GM18951 (cell line): ENCODE measurements around the gene ERGIC3.
"Not testable (repeated sequence)": the region's sequence is repeated elsewhere in the genome, so short reads cannot be mapped to it uniquely, and the experiment has no call there.

ENCODE experiments used
- POLR2A ChIP-seq: IDR thresholded peaks from 4 replicates; pipeline ENCODE4 v1.6.1; 2011; ENCODE audit warnings: mild to moderate bottlenecking; ENCODE audit not compliant: insufficient read length, insufficient read depth; ENCODE audit errors: extremely low read depth
- in situ Hi-C: fragments of 300-500 bp; cut with MboI; formaldehyde crosslinking; loops from one replicate; pipeline ENCODE4 v1.12.0; 2022; ENCODE audit warnings: low sequenced_read_pairs, mixed read lengths, inconsistent platforms; ENCODE audit not compliant: unreplicated experiment

Gene ERGIC3

DNA sequence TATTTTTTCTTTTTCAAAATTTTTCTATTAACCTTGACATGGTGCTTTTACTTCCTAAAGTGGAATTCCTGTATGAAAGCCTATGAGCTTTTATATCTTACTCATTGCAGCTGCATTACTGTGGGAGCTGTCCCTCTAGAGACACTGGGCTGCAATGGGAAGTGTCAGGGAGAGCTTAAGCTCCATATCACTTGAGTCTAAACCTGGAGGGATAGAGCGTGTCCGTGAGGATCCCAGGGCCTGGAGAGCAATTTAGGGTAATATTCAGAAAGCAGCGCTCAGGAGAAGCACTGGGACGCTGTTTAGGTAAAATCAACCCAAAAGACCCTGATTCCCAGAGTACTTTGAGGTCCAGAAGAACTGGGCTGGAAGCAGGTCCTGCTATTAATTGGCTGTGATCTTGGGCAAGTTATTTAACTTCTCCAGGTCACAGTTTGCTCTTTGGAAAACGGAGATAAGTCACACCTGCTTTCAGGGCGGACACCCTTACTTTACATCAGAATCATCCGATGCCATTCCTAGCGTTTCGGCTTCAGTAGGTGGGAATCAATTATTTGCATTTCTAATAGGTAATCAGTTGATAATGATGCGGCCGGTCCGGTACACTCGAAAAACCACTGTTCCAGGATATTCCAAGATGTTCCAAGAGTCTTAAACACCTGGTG is 628 bp upstream of the ERGIC3 start:
- in situ Hi-C loops, result no loop called here
- no peak for TF ChIP-seq POLR2A

DNA sequence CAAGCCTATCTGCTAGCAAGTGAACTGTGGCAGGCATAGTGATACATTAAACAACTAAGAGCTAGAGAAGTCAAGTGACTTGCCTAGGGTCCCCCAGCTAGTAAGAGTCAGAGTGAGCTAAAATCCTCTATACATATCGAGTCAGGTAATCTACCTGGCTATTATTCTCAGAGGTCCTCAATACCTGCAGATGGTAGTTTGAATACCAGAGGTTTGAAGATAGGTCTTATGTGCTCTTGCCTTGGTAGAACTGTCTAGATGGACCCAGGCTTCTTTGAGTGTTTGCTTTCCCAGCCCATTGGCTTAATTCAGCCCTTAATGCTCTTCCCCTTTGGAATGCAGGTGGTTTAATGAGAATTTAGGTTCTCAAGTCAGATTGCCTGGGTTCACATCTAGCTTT is 1.1 kb downstream of the ERGIC3 start:
- in situ Hi-C loops, result no loop called here
- TF ChIP-seq POLR2A, result no peak

DNA sequence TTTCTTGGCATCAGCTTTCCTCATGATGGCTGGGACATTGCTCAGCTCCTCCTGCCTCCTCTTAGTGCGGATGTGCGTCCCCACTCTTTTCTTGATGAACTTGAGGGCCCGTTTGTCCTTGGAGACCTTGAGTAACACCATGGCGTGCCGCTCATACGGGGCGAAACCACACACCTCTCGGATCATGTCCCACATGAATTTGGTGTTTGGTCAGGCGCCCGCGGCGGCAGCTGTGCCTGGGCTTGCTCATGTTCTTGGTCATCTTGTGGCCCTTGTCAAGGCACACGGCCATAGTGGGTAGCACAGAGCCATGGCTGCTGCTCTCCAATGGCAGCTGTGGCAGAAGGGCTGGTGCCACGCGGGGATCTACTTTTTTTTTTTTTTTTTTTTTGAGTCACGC is 2.6 kb downstream of the ERGIC3 start:
- no peak for TF ChIP-seq POLR2A
- in situ Hi-C loops, result no loop called here

DNA sequence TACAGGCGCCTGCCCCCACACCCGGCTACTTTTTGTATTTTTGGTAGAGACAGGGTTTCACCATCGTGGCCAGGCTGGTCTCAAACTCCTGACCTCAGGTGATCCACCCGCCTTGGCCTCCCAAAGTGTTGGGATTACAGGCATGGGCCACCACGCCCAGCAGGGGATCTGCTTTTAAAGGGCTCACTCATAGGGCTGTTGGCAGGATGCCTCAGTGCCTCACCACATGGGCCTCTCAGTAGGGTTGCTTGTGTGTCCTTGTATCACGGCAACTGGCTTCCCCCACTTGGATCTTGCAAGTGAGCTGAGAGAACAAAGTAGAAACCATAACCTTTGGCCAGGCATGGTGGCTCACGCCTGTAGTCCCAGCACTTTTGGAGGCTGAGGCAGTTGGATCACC is 3.1 kb downstream of the ERGIC3 start:
- in situ Hi-C loops, result not testable (repeated sequence)

DNA sequence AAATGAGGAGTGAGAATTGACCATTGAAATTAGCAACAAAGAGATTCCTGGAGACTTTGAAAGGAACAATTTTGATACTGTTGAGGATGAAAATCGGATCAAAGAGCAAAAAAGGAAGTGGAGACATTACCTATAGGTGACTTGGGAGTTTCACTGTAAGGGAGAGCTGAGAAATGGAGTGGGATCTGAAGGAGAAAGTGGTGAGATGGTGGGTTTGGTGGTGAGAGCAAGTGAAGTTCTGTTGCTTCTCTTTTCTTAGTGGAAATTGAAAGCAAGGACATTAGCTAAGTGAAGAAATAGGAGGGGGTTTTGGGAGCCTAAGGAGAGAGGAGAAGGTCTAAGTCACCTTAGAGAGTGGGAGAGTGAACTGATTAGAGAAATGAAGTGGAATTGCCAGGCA is 4.2 kb downstream of the ERGIC3 start:
- in situ Hi-C loops, result no loop called here
- no peak for TF ChIP-seq POLR2A

DNA sequence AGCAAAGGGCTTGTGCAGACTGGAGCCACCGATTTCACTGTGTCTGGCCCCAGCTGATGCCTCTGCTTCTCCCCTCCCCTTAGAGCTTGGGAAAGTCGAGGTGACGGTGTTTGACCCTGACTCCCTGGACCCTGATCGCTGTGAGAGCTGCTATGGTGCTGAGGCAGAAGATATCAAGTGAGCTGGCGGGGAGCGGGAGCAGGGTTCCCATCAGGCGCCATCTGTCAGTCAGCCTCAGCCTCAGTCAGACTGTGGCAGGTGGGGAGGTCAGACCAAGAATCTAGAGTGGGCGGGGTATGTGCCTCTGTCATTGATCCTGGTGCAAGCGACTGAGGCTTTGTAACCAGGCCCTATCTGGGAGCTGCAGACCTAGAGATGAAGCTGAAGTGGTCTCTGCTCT is 5.5 kb downstream of the ERGIC3 start:
- TF ChIP-seq POLR2A, result no peak
- in situ Hi-C loops, result no loop called here

DNA sequence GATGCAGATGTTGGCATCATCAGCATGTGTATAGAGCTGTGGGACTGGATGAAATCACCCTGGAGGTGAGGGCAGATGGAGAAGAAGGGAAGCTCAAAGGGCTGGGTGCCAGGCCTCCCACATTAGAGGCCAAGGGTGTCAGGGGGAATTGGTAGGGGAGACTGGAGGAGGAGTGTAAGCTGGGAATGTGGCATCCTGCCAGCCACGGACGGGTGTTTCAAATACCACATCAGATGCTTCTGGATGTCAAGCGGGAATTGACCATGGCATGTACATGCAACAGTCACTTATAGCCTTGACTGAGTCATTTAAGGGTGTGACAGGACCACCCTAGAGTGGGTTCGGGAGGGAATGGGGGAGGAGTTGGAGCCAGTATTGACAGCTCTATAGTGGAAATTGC is 9.6 kb downstream of the ERGIC3 start:
- in situ Hi-C loops, result no loop called here
- no peak for TF ChIP-seq POLR2A

DNA sequence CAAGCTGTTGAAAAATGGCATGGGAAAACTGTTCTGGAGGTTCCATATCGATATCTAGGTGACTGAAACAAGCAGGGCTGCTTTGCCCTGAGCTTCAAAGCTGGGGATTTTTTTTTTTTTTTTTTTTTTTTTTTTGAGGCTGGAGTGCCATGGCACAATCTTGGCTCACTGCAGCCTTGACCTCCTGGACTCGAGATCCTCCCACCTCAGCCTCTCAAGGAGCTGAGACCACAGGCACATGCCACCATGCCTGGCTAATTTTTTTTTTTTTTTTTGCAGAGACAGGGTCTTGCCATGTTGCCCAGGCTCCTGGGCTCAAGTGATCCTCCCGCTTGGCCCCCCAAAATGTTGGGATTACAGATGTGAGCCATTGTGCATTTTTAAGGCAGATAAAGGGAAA is 11.0 kb downstream of the ERGIC3 start:
- in situ Hi-C loops, result no loop called here

DNA sequence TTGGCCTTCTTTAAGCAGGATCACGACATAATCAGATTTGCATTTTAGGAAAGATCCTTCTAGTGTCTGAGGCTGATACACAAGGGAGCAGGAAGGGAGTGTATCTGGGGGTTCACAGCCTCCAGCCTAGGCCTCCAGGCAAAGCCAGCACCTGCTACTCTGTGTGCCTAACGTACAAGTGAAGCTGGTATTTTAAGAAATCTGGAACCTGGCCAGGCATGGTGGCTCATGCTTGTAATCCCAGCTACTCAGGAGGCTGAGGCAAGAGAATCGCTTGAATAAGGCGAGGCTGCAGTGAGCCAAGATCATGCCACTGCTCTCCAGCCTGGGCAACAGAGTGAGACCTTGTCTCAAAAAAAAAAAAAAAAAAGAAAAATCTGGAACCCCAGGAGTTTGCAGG is 13.6 kb downstream of the ERGIC3 start:
- in situ Hi-C loops, result not testable (repeated sequence)

More for the DNA sequence above, 11.0 kb downstream of the ERGIC3 start:
- no peak for TF ChIP-seq POLR2A

DNA sequence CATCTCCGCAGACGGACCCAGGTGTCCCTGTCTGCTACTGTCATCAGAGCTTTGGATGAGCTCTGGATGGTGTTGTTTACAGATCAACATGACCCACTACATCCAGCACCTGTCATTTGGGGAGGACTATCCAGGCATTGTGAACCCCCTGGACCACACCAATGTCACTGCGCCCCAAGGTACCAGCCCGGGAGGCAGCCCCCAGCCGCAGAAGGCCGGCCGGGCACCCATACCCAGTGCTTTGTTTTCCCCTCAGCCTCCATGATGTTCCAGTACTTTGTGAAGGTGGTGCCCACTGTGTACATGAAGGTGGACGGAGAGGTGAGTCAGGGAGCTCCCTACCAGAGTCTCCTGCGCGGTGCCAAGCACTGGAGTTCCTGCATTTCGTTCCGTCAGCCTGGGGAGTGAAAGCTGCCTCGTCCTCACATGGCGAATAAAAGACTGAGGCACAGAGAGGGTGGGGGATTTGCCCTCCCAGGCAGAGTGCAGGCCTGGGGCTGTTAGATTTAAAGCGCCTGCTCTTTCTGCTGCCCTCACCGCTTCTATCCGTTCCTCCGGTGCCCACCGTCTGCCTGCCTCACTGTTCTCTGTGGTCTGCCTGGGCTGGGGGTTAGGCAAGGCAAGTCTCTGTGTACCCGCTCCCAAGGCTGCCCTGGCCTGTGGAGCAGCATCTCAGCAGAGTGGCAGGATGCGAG is 14.2 kb downstream of the ERGIC3 start:
- no peak for TF ChIP-seq POLR2A

DNA sequence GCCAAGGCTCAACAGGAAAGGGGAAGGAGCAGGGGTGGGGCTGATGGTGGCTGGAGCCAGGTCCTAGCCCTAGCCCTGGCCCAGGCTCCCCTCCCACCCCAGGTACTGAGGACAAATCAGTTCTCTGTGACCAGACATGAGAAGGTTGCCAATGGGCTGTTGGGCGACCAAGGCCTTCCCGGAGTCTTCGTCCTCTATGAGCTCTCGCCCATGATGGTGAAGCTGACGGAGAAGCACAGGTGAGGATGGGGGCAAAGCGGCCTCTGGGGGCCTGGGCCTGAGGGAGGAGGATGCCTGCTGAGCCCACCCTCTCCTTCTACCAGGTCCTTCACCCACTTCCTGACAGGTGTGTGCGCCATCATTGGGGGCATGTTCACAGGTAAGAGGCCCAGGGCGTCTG is 15.0 kb downstream of the ERGIC3 start:
- in situ Hi-C loops, result no loop called here
- TF ChIP-seq POLR2A, result no peak

More for the DNA sequence above, 14.2 kb downstream of the ERGIC3 start:
- in situ Hi-C loops, result no loop called here

DNA sequence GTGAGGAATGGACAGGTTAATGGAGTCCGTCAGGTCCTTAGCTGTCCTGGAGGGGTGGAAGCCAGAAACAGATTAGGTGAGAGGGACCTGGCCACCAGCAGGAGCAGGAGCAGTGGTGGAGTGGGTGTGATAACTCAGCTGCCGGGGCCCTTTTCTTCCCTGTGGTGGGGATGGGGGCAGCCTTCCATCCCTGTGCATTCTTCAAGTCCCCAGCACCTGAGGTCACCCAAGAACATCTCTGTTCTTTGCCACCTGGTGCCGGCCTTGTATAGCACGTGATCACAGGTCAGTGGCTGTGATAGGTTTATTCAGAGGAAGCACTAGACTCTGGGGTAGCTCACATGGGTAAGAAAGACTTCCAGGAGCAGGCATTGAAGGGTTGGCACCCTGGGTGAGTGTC is 16.6 kb downstream of the ERGIC3 start:
- no peak for TF ChIP-seq POLR2A
- in situ Hi-C loops, result no loop called here

DNA sequence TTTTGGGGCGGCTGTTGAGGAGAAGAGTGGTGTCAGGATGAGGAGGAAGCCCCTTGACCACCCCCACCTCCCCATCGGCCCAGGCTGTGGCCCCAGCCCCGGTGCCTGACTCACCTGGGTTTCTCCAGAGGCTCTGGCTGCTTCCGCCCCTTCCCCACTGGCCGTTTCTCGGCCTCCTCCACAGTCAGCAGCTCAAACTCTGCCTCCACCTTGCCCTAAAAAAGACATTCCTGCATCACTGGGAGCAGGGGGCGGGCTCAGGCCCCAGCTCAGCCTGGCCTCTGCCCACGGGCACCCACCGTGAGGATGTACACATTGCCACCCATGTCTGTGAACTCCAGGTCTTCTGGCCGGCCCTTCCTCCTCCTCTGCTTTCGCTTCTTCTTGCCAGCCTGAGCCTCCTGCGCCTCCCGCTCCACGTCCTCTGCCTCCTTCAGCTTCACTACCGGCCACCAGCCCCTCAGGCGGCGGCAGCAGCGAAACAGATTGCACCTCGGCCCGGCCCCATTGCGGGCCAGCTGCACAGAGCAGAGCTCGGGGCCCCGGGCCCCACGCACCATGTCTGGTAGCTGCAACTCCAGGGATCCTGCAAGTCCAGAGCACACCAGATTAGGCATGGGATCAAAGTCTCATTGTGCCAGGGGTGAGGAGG is 17.3 kb downstream of the ERGIC3 start:
- no peak for TF ChIP-seq POLR2A
- in situ Hi-C loops, result no loop called here

DNA sequence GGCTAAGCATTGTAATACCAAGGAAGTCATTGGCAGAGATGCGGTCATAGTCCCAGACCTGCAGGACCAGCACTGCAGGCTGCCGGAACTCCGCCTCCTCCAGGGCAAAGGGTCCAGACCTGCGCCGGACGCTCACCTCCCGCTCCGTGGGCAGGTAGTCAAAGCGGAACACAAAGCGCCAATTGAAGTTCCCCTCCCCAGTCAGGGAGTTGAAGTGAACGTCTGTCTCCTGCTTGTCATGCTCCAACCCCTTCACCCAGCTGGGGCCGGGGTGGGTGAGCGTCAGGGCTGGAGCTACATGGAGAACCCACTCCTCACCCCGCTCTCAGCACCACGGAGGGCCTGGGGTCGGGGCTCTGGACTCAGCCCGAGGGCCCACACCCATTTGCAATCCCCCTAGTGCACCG is 18.2 kb downstream of the ERGIC3 start:
- TF ChIP-seq POLR2A, result no peak
- in situ Hi-C loops, result no loop called here
